A549 treated with AZD9567 at 1 μM for 4 hours (cell line): Measurements from ENCODE around the gene CADM1. TPM values are rescaled to one million over a fixed set of nuclear protein-coding genes. Genes with fewer than 3 reads are reported as not detected.

Experiments used
- total RNA-seq: library from RNA; stranded (reverse); fragments of 200-300 nt; extraction: Qiagen RNA extraction; gene quantifications from 5 replicates; pipeline ENCODE4 v1.2.3, GENCODE V29; 2022; ENCODE audit not compliant: insufficient read depth

CADM1 gene
- total RNA-seq, result 20.9 to 51.3 TPM (median 22.1 TPM) in 5 replicates

GRCh38 chr11:115504276-115505158 is at the start of gene CADM1:
Gene CADM1 (minus strand): TSS chr11:115504415.

